ENCODE data around the gene CFAP100. TPM values are rescaled to one million over a fixed set of nuclear protein-coding genes. Genes with fewer than 3 reads are reported as not detected.

Gene CFAP100
- total RNA-seq, 4 donors from 2014 or later, result not detected

GRCh38 chr3:126441256-126441880 lies 46.7 kb downstream of the CFAP100 start:
- Histone ChIP-seq H3K27ac (no peak overlapping the region), H3K9me3 (no peaks in the 10 kb centered on the region), H3K4me3 (replicated peaks in 1 of 3) (no peak overlapping the region), H3K36me3 (peaks cover 10 to 33% of the 10 kb centered on the region in 2 donors), H3K4me1 (no peaks in the 10 kb centered on the region), H3K27me3 (no peaks in the 10 kb centered on the region)
- no peak for DNase-seq
- intact Hi-C loops (cut with DNase I), result no loop called here
- 92 to 94% methylated on average over 19 to 20 of the region's 20 CpGs for WGBS, 2 donors
- TF ChIP-seq POLR2A (IDR thresholded peaks at IDR 0.05) (no peak), CTCF (IDR thresholded peaks at IDR 0.05) (no peak)

- intact Hi-C loops (cut with DNase I), result no loop called here
- TF ChIP-seq CTCF (IDR thresholded peaks at IDR 0.05) (no peak), POLR2A (IDR thresholded peaks at IDR 0.05) (no peak)
- H3K4me3 ChIP-seq (replicated peaks in 1 of 3), result no peak overlapping the region
- no peaks in the 10 kb centered on the region for H3K9me3 ChIP-seq
- H3K4me1 ChIP-seq, result no peaks in the 10 kb centered on the region
- peaks cover 10 to 27% of the 10 kb centered on the region in 2 donors for H3K36me3 ChIP-seq
- DNase-seq, result no peak
- H3K27me3 ChIP-seq, result no peaks in the 10 kb centered on the region
- H3K27ac ChIP-seq, result no peak overlapping the region
- WGBS, 2 donors, result 85% methylated on average over 13 of the region's 13 CpGs
These were observed 47.6 kb downstream of the CFAP100 start for GRCh38 chr3:126442094-126442855.

- no peak for TF ChIP-seq POLR2A (IDR thresholded peaks at IDR 0.05)
- no peak for TF ChIP-seq CTCF (IDR thresholded peaks at IDR 0.05)
- 92 to 98% methylated on average over 3 of the region's 3 CpGs for WGBS, 2 donors
- Histone ChIP-seq H3K9me3 (no peaks in the 10 kb centered on the region), H3K4me3 (replicated peaks in 1 of 3) (no peak overlapping the region), H3K27me3 (no peaks in the 10 kb centered on the region), H3K36me3 (peaks cover 10 to 24% of the 10 kb centered on the region in 2 donors), H3K4me1 (no peaks in the 10 kb centered on the region), H3K27ac (no peak overlapping the region)
- no peak for DNase-seq
- intact Hi-C loops (cut with DNase I), result no loop called here
These were observed 48.1 kb downstream of the CFAP100 start for GRCh38 chr3:126442856-126443242.

- no peak for DNase-seq
- 53 to 74% methylated on average over 5 of the region's 5 CpGs for WGBS, 2 donors
- no peaks in the 10 kb centered on the region for H3K9me3 ChIP-seq
- no peaks in the 10 kb centered on the region for H3K27me3 ChIP-seq
- no peaks in the 10 kb centered on the region for H3K4me1 ChIP-seq
- H3K36me3 ChIP-seq, result peaks cover 4 to 12% of the 10 kb centered on the region in 2 donors
- no peak overlapping the region for H3K27ac ChIP-seq
- H3K4me3 ChIP-seq (replicated peaks in 1 of 3), result no peak overlapping the region
- TF ChIP-seq CTCF (IDR thresholded peaks at IDR 0.05), result no peak
- TF ChIP-seq POLR2A (IDR thresholded peaks at IDR 0.05), result no peak
- intact Hi-C loops (cut with DNase I), result no loop called here
These were observed 50.8 kb downstream of the CFAP100 start for GRCh38 chr3:126445506-126445905.

GRCh38 chr3:126446301-126446700 lies 51.6 kb downstream of the CFAP100 start:
- DNase-seq, result no peak
- Histone ChIP-seq H3K36me3 (peaks cover 7 to 15% of the 10 kb centered on the region in 2 donors), H3K9me3 (no peaks in the 10 kb centered on the region), H3K4me3 (replicated peaks in 1 of 3) (no peak overlapping the region), H3K4me1 (no peaks in the 10 kb centered on the region), H3K27me3 (no peaks in the 10 kb centered on the region), H3K27ac (no peak overlapping the region)
- WGBS, 2 donors, result 86 to 94% methylated on average over 8 of the region's 8 CpGs
- TF ChIP-seq POLR2A (IDR thresholded peaks at IDR 0.05) (no peak), CTCF (IDR thresholded peaks at IDR 0.05) (no peak)
- intact Hi-C loops (cut with DNase I), result no loop called here

All from thyroid gland (tissue), 4 donors.